Measurements from ENCODE around the gene PRKN. TPM values are rescaled to one million over a fixed set of nuclear protein-coding genes. Genes with fewer than 3 reads are reported as not detected.

PRKN gene
- polyA plus RNA-seq, 1 experiment: 0.71 TPM

GRCh38 chr6:161749576-161749975 lies 978.0 kb downstream of the PRKN start:
- POLR2A ChIA-PET: no interaction called here
- no peaks in the 10 kb centered on the region for H3K36me3 ChIP-seq (ENCODE audit: control insufficient read depth, insufficient read depth, low read length)
- CTCF ChIA-PET: no interaction called here

GRCh38 chr6:161748535-161749416 lies 978.8 kb downstream of the PRKN start:
- POLR2A ChIA-PET: no interaction called here
- Histone ChIP-seq H3K4me3 (ENCODE audit: low read depth, low read length) (no peak overlapping the region), H3K36me3 (ENCODE audit: control insufficient read depth, insufficient read depth, low read length) (no peaks in the 10 kb centered on the region), H3K27me3 (ENCODE audit: control insufficient read depth, insufficient read depth, low read length) (no peaks in the 10 kb centered on the region)
- DNase-seq (ENCODE audit: low read depth): no peak
- no peak for TF ChIP-seq CTCF (IDR thresholded peaks at IDR 0.05; ENCODE audit: insufficient read depth, low read depth, low read length)
- CTCF ChIA-PET: no interaction called here

More at GRCh38 chr6:161749576-161749975, 978.0 kb downstream of the PRKN start:
- TF ChIP-seq CTCF (IDR thresholded peaks at IDR 0.05; ENCODE audit: insufficient read depth, low read depth, low read length): no peak
- no peak for DNase-seq (ENCODE audit: low read depth)
- H3K27me3 ChIP-seq (ENCODE audit: control insufficient read depth, insufficient read depth, low read length): no peaks in the 10 kb centered on the region
- H3K4me3 ChIP-seq (ENCODE audit: low read depth, low read length): no peak overlapping the region

GRCh38 chr6:161747506-161747905 lies 980.1 kb downstream of the PRKN start:
- Histone ChIP-seq H3K27me3 (ENCODE audit: control insufficient read depth, insufficient read depth, low read length) (no peaks in the 10 kb centered on the region), H3K4me3 (ENCODE audit: low read depth, low read length) (no peak overlapping the region), H3K36me3 (ENCODE audit: control insufficient read depth, insufficient read depth, low read length) (no peaks in the 10 kb centered on the region)
- DNase-seq (ENCODE audit: low read depth): no peak
- TF ChIP-seq CTCF (IDR thresholded peaks at IDR 0.05; ENCODE audit: insufficient read depth, low read depth, low read length): no peak
- POLR2A ChIA-PET: no interaction called here
- CTCF ChIA-PET: no interaction called here

- DNase-seq (ENCODE audit: low read depth): no peak
- ChIA-PET POLR2A (no interaction called here), CTCF (no interaction called here)
- Histone ChIP-seq H3K27me3 (ENCODE audit: control insufficient read depth, insufficient read depth, low read length) (no peaks in the 10 kb centered on the region), H3K36me3 (ENCODE audit: control insufficient read depth, insufficient read depth, low read length) (no peaks in the 10 kb centered on the region), H3K4me3 (ENCODE audit: low read depth, low read length) (no peak overlapping the region)
- no peak for TF ChIP-seq CTCF (IDR thresholded peaks at IDR 0.05; ENCODE audit: insufficient read depth, low read depth, low read length)
Observed at GRCh38 chr6:161745594-161746141, 981.9 kb downstream of the PRKN start.

- Histone ChIP-seq H3K36me3 (ENCODE audit: control insufficient read depth, insufficient read depth, low read length) (no peaks in the 10 kb centered on the region), H3K27me3 (ENCODE audit: control insufficient read depth, insufficient read depth, low read length) (no peaks in the 10 kb centered on the region), H3K4me3 (ENCODE audit: low read depth, low read length) (no peak overlapping the region)
- no peak for DNase-seq (ENCODE audit: low read depth)
- ChIA-PET POLR2A (no interaction called here), CTCF (no interaction called here)
- TF ChIP-seq CTCF (IDR thresholded peaks at IDR 0.05; ENCODE audit: insufficient read depth, low read depth, low read length): no peak
Observed at GRCh38 chr6:161745128-161745527, 982.4 kb downstream of the PRKN start.
